ENCODE results near the gene METRN. TPM values are rescaled to one million over a fixed set of nuclear protein-coding genes. Genes with fewer than 3 reads are reported as not detected.

METRN gene
- polyA plus RNA-seq, 1 of the 3 experiments (the other 2 are of a cell fraction) = 59.7 TPM

DNA sequence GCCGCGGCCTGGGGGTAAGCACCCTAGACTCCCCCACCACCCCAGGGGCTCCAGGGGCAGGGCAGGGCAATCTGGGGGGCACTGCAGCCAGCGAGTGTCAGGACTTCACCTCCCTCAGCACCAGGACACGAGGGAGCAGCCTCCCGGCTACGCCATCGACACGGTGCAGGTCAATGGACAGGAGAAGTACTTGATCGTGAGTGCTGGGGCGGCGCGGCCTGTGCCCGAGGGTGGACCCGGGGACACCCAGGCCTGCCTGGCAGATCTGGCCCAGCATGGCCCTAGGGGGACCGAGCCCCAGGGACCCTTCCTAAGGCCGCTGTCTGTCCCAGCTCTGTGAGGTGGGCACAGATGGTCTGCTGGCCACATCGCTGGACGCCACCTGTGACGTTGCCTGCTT, 42.5 kb upstream of the METRN start:
- WGBS (ENCODE audit: low lambda C conversion rate) = 100% methylated on average over 2 of the region's 19 CpGs
- H3K27me3 ChIP-seq (ENCODE audit: insufficient read depth) = no peaks in the 10 kb centered on the region
- no peak overlapping the region for H3K4me2 ChIP-seq
- TF ChIP-seq YY1 (IDR thresholded peaks at IDR 0.05; ENCODE audit: low read depth) = no peak
- TF ChIP-seq, protein P1, sequence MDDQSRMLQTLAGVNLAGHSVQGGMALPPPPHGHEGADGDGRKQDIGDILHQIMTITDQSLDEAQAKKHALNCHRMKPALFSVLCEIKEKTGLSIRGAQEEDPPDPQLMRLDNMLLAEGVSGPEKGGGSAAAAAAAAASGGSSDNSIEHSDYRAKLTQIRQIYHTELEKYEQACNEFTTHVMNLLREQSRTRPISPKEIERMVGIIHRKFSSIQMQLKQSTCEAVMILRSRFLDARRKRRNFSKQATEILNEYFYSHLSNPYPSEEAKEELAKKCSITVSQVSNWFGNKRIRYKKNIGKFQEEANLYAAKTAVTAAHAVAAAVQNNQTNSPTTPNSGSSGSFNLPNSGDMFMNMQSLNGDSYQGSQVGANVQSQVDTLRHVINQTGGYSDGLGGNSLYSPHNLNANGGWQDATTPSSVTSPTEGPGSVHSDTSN (IDR thresholded peaks at IDR 0.05) = no peak
- TF ChIP-seq SIN3A (IDR thresholded peaks at IDR 0.05; ENCODE audit: borderline replicate concordance, low read depth, low read length) = no peak
- no peak for TF ChIP-seq MXI1 (IDR thresholded peaks at IDR 0.05; ENCODE audit: low read depth, low read length)
- TF ChIP-seq NRF1 (IDR thresholded peaks at IDR 0.05; ENCODE audit: low read depth, low read length) = no peak
- no peak for TF ChIP-seq ELF1 (IDR thresholded peaks at IDR 0.05)
- no peak for TF ChIP-seq GABPA (IDR thresholded peaks at IDR 0.05; ENCODE audit: low read depth)
- TF ChIP-seq, protein P2, sequence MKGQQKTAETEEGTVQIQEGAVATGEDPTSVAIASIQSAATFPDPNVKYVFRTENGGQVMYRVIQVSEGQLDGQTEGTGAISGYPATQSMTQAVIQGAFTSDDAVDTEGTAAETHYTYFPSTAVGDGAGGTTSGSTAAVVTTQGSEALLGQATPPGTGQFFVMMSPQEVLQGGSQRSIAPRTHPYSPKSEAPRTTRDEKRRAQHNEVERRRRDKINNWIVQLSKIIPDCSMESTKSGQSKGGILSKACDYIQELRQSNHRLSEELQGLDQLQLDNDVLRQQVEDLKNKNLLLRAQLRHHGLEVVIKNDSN (IDR thresholded peaks at IDR 0.05; ENCODE audit: borderline replicate concordance, low read depth) = no peak
- ChIA-PET POLR2A (interaction anchor here (0.5 kb wide), 1 partner anchor 287 kb away, joined by 3 read pairs; no protein-coding TSS in a partner anchor), CTCF (interaction anchor here (4.6 kb wide), 1 partner anchor 12 kb away, joined by 20 read pairs; no protein-coding TSS in a partner anchor)
- no peaks in the 10 kb centered on the region for H3K9me2 ChIP-seq
- no peak for DNase-seq
- H3K79me2 ChIP-seq (ENCODE audit: insufficient read depth) = peaks cover 25% of the 10 kb centered on the region
- no peak overlapping the region for H3K9ac ChIP-seq
- H2AFZ ChIP-seq (ENCODE audit: low read depth) = no peak overlapping the region
- H3K9me3 ChIP-seq = no peaks in the 10 kb centered on the region
- H3K27ac ChIP-seq (ENCODE audit: low read depth in 2 of 2, low read length in 1 of 2) = no peak overlapping the region
- 0 out of 2 replicates have a peak, but pooled peaks cover 6% of the 10 kb centered on the region for H4K20me1 ChIP-seq (ENCODE audit: insufficient read depth)
- H3F3A ChIP-seq (replicated peaks; ENCODE audit: insufficient read depth) = peaks cover 4% of the 10 kb centered on the region
- H3K4me1 ChIP-seq (ENCODE audit: control insufficient read depth in 1 of 2, insufficient read depth in 2 of 2, low read depth in 1 of 2, low read length in 1 of 2) = peaks cover 0 to 19% of the 10 kb centered on the region in 2 experiments; a peak in 1 of 4 replicates
- no peak overlapping the region for H3K4me3 ChIP-seq (ENCODE audit: low read depth in 2 of 2, low read length in 1 of 2)
- peaks cover 5 to 49% of the 10 kb centered on the region in 2 experiments for H3K36me3 ChIP-seq (replicated peaks in 1 of 2; ENCODE audit: control insufficient read depth in 1 of 2, insufficient read depth in 2 of 2, low read length in 1 of 2)

DNA sequence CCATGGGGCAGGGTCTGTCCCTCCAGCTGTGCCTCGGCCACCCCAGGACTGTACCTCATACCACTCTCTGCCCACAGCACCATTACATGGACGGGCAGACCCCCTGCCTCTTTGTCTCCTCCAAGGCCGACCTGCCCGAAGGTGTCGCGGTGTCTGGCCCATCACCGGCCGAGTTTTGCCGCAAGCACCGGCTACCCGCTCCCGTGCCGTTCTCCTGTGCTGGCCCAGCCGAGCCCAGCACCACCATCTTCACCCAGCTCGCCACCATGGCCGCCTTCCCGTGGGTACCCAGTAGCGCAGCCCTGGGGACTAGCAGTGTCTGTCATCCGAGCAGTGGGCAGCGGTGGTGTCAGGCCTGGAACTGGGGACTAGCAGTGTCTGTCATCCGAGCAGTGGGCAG, 42.1 kb upstream of the METRN start:
- WGBS (ENCODE audit: low lambda C conversion rate) = 96% methylated on average over 15 of the region's 21 CpGs
- H3K4me1 ChIP-seq (ENCODE audit: control insufficient read depth in 1 of 2, insufficient read depth in 2 of 2, low read depth in 1 of 2, low read length in 1 of 2) = peaks cover 0 to 16% of the 10 kb centered on the region in 2 experiments; a peak in 1 of 4 replicates
- CTCF ChIA-PET = interaction anchor here (4.6 kb wide), 1 partner anchor 12 kb away, joined by 20 read pairs; no protein-coding TSS in a partner anchor
- no peak for TF ChIP-seq GABPA (IDR thresholded peaks at IDR 0.05; ENCODE audit: low read depth)
- TF ChIP-seq, protein P3, sequence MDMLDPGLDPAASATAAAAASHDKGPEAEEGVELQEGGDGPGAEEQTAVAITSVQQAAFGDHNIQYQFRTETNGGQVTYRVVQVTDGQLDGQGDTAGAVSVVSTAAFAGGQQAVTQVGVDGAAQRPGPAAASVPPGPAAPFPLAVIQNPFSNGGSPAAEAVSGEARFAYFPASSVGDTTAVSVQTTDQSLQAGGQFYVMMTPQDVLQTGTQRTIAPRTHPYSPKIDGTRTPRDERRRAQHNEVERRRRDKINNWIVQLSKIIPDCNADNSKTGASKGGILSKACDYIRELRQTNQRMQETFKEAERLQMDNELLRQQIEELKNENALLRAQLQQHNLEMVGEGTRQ (IDR thresholded peaks at IDR 0.05; ENCODE audit: borderline replicate concordance, low read depth, low read length) = no peak
- TF ChIP-seq, protein P4, sequence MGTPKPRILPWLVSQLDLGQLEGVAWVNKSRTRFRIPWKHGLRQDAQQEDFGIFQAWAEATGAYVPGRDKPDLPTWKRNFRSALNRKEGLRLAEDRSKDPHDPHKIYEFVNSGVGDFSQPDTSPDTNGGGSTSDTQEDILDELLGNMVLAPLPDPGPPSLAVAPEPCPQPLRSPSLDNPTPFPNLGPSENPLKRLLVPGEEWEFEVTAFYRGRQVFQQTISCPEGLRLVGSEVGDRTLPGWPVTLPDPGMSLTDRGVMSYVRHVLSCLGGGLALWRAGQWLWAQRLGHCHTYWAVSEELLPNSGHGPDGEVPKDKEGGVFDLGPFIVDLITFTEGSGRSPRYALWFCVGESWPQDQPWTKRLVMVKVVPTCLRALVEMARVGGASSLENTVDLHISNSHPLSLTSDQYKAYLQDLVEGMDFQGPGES (IDR thresholded peaks at IDR 0.05; ENCODE audit: low read depth, low read length) = no peak
- TF ChIP-seq, protein P5, sequence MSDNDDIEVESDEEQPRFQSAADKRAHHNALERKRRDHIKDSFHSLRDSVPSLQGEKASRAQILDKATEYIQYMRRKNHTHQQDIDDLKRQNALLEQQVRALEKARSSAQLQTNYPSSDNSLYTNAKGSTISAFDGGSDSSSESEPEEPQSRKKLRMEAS (IDR thresholded peaks at IDR 0.05; ENCODE audit: low read depth) = no peak
- no peak for TF ChIP-seq FOXJ3 (CRISPR knock-in tag; IDR thresholded peaks at IDR 0.05)
- no peak for TF ChIP-seq POLR2AphosphoS5 (IDR thresholded peaks at IDR 0.05; ENCODE audit: low read depth, low read length)
- TF ChIP-seq GATA2 (CRISPR knock-in tag; IDR thresholded peaks at IDR 0.05) = no peak
- TF ChIP-seq, protein P6, sequence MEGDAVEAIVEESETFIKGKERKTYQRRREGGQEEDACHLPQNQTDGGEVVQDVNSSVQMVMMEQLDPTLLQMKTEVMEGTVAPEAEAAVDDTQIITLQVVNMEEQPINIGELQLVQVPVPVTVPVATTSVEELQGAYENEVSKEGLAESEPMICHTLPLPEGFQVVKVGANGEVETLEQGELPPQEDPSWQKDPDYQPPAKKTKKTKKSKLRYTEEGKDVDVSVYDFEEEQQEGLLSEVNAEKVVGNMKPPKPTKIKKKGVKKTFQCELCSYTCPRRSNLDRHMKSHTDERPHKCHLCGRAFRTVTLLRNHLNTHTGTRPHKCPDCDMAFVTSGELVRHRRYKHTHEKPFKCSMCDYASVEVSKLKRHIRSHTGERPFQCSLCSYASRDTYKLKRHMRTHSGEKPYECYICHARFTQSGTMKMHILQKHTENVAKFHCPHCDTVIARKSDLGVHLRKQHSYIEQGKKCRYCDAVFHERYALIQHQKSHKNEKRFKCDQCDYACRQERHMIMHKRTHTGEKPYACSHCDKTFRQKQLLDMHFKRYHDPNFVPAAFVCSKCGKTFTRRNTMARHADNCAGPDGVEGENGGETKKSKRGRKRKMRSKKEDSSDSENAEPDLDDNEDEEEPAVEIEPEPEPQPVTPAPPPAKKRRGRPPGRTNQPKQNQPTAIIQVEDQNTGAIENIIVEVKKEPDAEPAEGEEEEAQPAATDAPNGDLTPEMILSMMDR (IDR thresholded peaks at IDR 0.05) = no peak
- TF ChIP-seq FOSL2 (IDR thresholded peaks at IDR 0.05; ENCODE audit: borderline replicate concordance, low read depth) = no peak
- TF ChIP-seq NFIC (IDR thresholded peaks at IDR 0.05; ENCODE audit: borderline replicate concordance) = no peak
- no peak for TF ChIP-seq RFX5 (IDR thresholded peaks at IDR 0.05; ENCODE audit: low read length)
- TF ChIP-seq RXRA (IDR thresholded peaks at IDR 0.05; ENCODE audit: borderline replicate concordance, low read depth) = no peak
- TF ChIP-seq, protein P7, sequence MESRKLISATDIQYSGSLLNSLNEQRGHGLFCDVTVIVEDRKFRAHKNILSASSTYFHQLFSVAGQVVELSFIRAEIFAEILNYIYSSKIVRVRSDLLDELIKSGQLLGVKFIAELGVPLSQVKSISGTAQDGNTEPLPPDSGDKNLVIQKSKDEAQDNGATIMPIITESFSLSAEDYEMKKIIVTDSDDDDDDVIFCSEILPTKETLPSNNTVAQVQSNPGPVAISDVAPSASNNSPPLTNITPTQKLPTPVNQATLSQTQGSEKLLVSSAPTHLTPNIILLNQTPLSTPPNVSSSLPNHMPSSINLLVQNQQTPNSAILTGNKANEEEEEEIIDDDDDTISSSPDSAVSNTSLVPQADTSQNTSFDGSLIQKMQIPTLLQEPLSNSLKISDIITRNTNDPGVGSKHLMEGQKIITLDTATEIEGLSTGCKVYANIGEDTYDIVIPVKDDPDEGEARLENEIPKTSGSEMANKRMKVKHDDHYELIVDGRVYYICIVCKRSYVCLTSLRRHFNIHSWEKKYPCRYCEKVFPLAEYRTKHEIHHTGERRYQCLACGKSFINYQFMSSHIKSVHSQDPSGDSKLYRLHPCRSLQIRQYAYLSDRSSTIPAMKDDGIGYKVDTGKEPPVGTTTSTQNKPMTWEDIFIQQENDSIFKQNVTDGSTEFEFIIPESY (IDR thresholded peaks at IDR 0.05; ENCODE audit: borderline replicate concordance, low read depth) = no peak

More for the DNA sequence above, 42.1 kb upstream of the METRN start:
- peaks cover 5 to 49% of the 10 kb centered on the region in 2 experiments for H3K36me3 ChIP-seq (replicated peaks in 1 of 2; ENCODE audit: control insufficient read depth in 1 of 2, insufficient read depth in 2 of 2, low read length in 1 of 2)
- POLR2A ChIA-PET = interaction anchor here (0.5 to 1.0 kb wide), 3 partner anchors 9 to 288 kb away, joined by 3 to 4 read pairs (median 3); partner anchors contain the start of gene JMJD8
- H3K4me3 ChIP-seq (ENCODE audit: low read depth in 2 of 2, low read length in 1 of 2) = no peak overlapping the region
- 0 out of 2 replicates have a peak, but pooled peaks cover 6% of the 10 kb centered on the region for H4K20me1 ChIP-seq (ENCODE audit: insufficient read depth)
- H3K9ac ChIP-seq = no peak overlapping the region
- H3K79me2 ChIP-seq (ENCODE audit: insufficient read depth) = peaks cover 25% of the 10 kb centered on the region
- H3K27me3 ChIP-seq (ENCODE audit: insufficient read depth) = no peaks in the 10 kb centered on the region
- H3F3A ChIP-seq (replicated peaks; ENCODE audit: insufficient read depth) = peaks cover 4% of the 10 kb centered on the region
- H3K9me2 ChIP-seq = no peaks in the 10 kb centered on the region
- H3K9me3 ChIP-seq = no peaks in the 10 kb centered on the region
- no peak overlapping the region for H2AFZ ChIP-seq (ENCODE audit: low read depth)
- no peak for DNase-seq
- no peak overlapping the region; a peak in 1 of 4 replicates for H3K27ac ChIP-seq (ENCODE audit: low read depth in 2 of 2, low read length in 1 of 2)
- H3K4me2 ChIP-seq = no peak overlapping the region
